H1 (cell line): Measurements from ENCODE around the gene LCN2. TPM values are rescaled to one million over a fixed set of nuclear protein-coding genes. Genes with fewer than 3 reads are reported as not detected.

Experiments used
- CTCF ChIA-PET: fragments of 300-600 bp; sonication (Branson Sonifier 250); formaldehyde crosslinking; loops from one replicate; lab custom pipeline; 2021; ENCODE audit not compliant: partially characterized antibody; lab: Charles Lee
- POLR2A ChIA-PET: fragments of 300-600 bp; sonication (Branson Sonifier 250); formaldehyde crosslinking; loops from one replicate; lab custom pipeline; 2021; ENCODE audit warnings: inconsistent platforms; ENCODE audit not compliant: partially characterized antibody; lab: Charles Lee
- DNase-seq, 2 experiments: peaks; one replicate each; pipeline versions ENCODE4 v3.0.0 to v3.0.0-alpha.2; 2010 to 2022; ENCODE audit warnings: low spot score in 2 of 2, low read depth in 1 of 2, mixed read lengths in 1 of 2
- FAIRE-seq: peaks from 2 replicates; lab custom pipeline; 2011; peaks lifted over from hg19 to GRCh38; lab: Jason Lieb, UNC
- H2AFZ ChIP-seq: 2 replicates; pipeline ENCODE4 v1.8.1; 2012; ENCODE audit warnings: low read length, inconsistent platforms
- H2AK5ac ChIP-seq: 2 replicates; pipeline ENCODE4 v1.6.1; 2013; ENCODE audit warnings: low read depth, low read length
- H2BK120ac ChIP-seq: replicated peaks from 2 replicates; pipeline ENCODE3; 2013; ENCODE audit warnings: low read depth, low read length, inconsistent platforms
- H2BK12ac ChIP-seq: 2 replicates; pipeline ENCODE4 v1.6.1; 2013; ENCODE audit warnings: low read depth, low read length
- H2BK15ac ChIP-seq: 2 replicates; pipeline ENCODE4 v1.6.1; 2013; ENCODE audit warnings: low read length
- H2BK20ac ChIP-seq: 2 replicates; pipeline ENCODE4 v1.6.1; 2013; ENCODE audit warnings: low read length
- H2BK5ac ChIP-seq: 2 replicates; pipeline ENCODE4 v1.6.1; 2013; ENCODE audit warnings: low read depth, low read length
- H3K14ac ChIP-seq: 2 replicates; pipeline ENCODE4 v1.6.1; 2013; ENCODE audit warnings: inconsistent platforms; ENCODE audit not compliant: insufficient read length
- H3K18ac ChIP-seq: 2 replicates; pipeline ENCODE4 v1.6.1; 2013; ENCODE audit warnings: low read length; ENCODE audit errors: extremely low read depth
- H3K23ac ChIP-seq: 2 replicates; pipeline ENCODE4 v1.6.1; 2013; ENCODE audit warnings: inconsistent platforms; ENCODE audit not compliant: insufficient read length
- H3K23me2 ChIP-seq: 2 replicates; pipeline ENCODE4 v1.6.1; 2013; ENCODE audit warnings: low read depth, low read length
- H3K27ac ChIP-seq: 2 replicates; pipeline ENCODE4 v1.6.1; 2011; ENCODE audit warnings: low read depth, low read length, inconsistent platforms
- H3K27me3 ChIP-seq, 4 experiments: replicated peaks in 1 of 4; 1 replicate in 1 of 4; 2 replicates in 3 of 4; pipeline versions ENCODE4 v1.6.1 to v1.8.1; 2011 to 2013; ENCODE audit warnings: low read length in 3 of 4, mild to moderate bottlenecking in 3 of 4, inconsistent platforms in 2 of 4, mixed read lengths in 2 of 4, moderate library complexity in 1 of 4; ENCODE audit not compliant: control insufficient read depth in 3 of 4, insufficient read depth in 3 of 4; ENCODE audit errors: extremely low read depth in 1 of 4
- H3K36me3 ChIP-seq, 4 experiments: 2 replicates each; pipeline versions ENCODE4 v1.6.1 to v1.8.1; 2011 to 2013; ENCODE audit warnings: mild to moderate bottlenecking in 4 of 4, low read length in 3 of 4, moderate library complexity in 2 of 4, control low read depth in 1 of 4, inconsistent platforms in 1 of 4; ENCODE audit not compliant: insufficient read depth in 4 of 4, control insufficient read depth in 2 of 4
- H3K4ac ChIP-seq: replicated peaks from 2 replicates; pipeline ENCODE3; 2013; ENCODE audit warnings: low read length, low read depth, mixed read lengths, inconsistent platforms; ENCODE audit not compliant: insufficient read length
- H3K4me1 ChIP-seq, 4 experiments: replicated peaks in 1 of 4; 1 replicate in 1 of 4; 2 replicates in 3 of 4; pipeline versions ENCODE4 v1.6.1 to v1.8.1; 2011 to 2013; ENCODE audit warnings: low read length in 3 of 4, inconsistent platforms in 2 of 4, mixed read lengths in 1 of 4; ENCODE audit not compliant: insufficient read depth in 4 of 4, control insufficient read depth in 3 of 4
- H3K4me2 ChIP-seq, 2 experiments: 2 replicates each; pipeline versions ENCODE4 v1.6.1 to v1.8.1; 2011 to 2013; ENCODE audit warnings: low read depth in 2 of 2, low read length in 2 of 2, control low read depth in 1 of 2, inconsistent platforms in 1 of 2, mild to moderate bottlenecking in 1 of 2; ENCODE audit not compliant: insufficient read depth in 1 of 2
- H3K4me3 ChIP-seq, 4 experiments: fragments of 200-600, 300-600 bp in 1 of 4; sonication (generic), shearing (Covaris generic), sonication (Bioruptor Twin) in 1 of 4; 2 replicates each; pipeline versions ENCODE4 v1.5.1 to v1.8.1; 2011 to 2016; ENCODE audit warnings: low read length in 4 of 4, low read depth in 3 of 4, control low read depth in 2 of 4, inconsistent platforms in 2 of 4, mild to moderate bottlenecking in 2 of 4, mixed read lengths in 1 of 4, moderate library complexity in 1 of 4; ENCODE audit not compliant: insufficient read depth in 2 of 4; ENCODE audit errors: extremely low read depth in 1 of 4
- H3K56ac ChIP-seq: replicated peaks from 2 replicates; pipeline ENCODE3; 2013; ENCODE audit warnings: low read depth, mild to moderate bottlenecking, mixed read lengths, low read length, inconsistent platforms; ENCODE audit not compliant: insufficient read length
- H3K79me1 ChIP-seq: 2 replicates; pipeline ENCODE4 v1.6.1; 2013; ENCODE audit warnings: low read depth, low read length, control low read depth
- H3K79me2 ChIP-seq, 2 experiments: 2 replicates each; pipeline versions ENCODE4 v1.6.1 to v1.8.1; 2012 to 2013; ENCODE audit warnings: low read length in 2 of 2, mild to moderate bottlenecking in 2 of 2, inconsistent platforms in 1 of 2; ENCODE audit not compliant: insufficient read depth in 2 of 2, control insufficient read depth in 1 of 2
- H3K9ac ChIP-seq, 4 experiments: replicated peaks in 1 of 4; 1 replicate in 1 of 4; 2 replicates in 3 of 4; pipeline versions ENCODE4 v1.6.1 to v1.8.1; 2011 to 2013; ENCODE audit warnings: low read depth in 3 of 4, low read length in 3 of 4, control low read depth in 2 of 4, mild to moderate bottlenecking in 2 of 4, moderate library complexity in 2 of 4, inconsistent platforms in 1 of 4; ENCODE audit errors: extremely low read depth in 1 of 4
- H3K9me3 ChIP-seq, 2 experiments: 2 replicates each; pipeline versions ENCODE4 v1.6.1 to v1.8.1; 2012 to 2013; ENCODE audit warnings: mild to moderate bottlenecking in 2 of 2, moderate library complexity in 2 of 2, control low read depth in 1 of 2, inconsistent platforms in 1 of 2, low read depth in 1 of 2, low read length in 1 of 2, mixed read lengths in 1 of 2; ENCODE audit not compliant: insufficient read depth in 2 of 2
- H4K20me1 ChIP-seq, 2 experiments: replicated peaks in 1 of 2; 2 replicates each; pipeline versions ENCODE3 to v1.8.1; 2011 to 2013; ENCODE audit warnings: inconsistent platforms in 2 of 2, low read length in 2 of 2, mild to moderate bottlenecking in 1 of 2; ENCODE audit not compliant: insufficient read depth in 2 of 2, control insufficient read depth in 1 of 2
- H4K5ac ChIP-seq: 2 replicates; pipeline ENCODE4 v1.6.1; 2013; ENCODE audit warnings: low read length, low read depth, mixed read lengths, inconsistent platforms; ENCODE audit not compliant: insufficient read length
- H4K8ac ChIP-seq: 2 replicates; pipeline ENCODE4 v1.8.0; 2013; ENCODE audit warnings: mild to moderate bottlenecking, moderate library complexity, low read length, inconsistent platforms; ENCODE audit not compliant: insufficient read depth; ENCODE audit errors: extremely low read depth
- H4K91ac ChIP-seq: replicated peaks from 2 replicates; pipeline ENCODE3; 2013; ENCODE audit warnings: low read length, mixed read lengths, inconsistent platforms; ENCODE audit not compliant: insufficient read length
- CHD1 ChIP-seq: IDR thresholded peaks from 2 replicates; pipeline ENCODE4 v1.6.1; 2012; ENCODE audit warnings: low read depth, low read length, improper control_type of control experiment
- CHD2 ChIP-seq: IDR thresholded peaks from 2 replicates; pipeline ENCODE4 v1.6.1; 2012; ENCODE audit warnings: low read length, improper control_type of control experiment
- CTBP2 ChIP-seq: IDR thresholded peaks from 2 replicates; pipeline ENCODE4 v1.7.0; 2011; ENCODE audit warnings: borderline replicate concordance, mild to moderate bottlenecking, moderate library complexity, mixed read lengths, low read length; ENCODE audit not compliant: insufficient read depth, insufficient read length
- KDM1A ChIP-seq: fragments of 200-600, 300-600 bp; sonication (generic); IDR thresholded peaks from 2 replicates; pipeline ENCODE4 v1.7.1; 2016; ENCODE audit warnings: mild to moderate bottlenecking, low read length, borderline replicate concordance
- KDM5A ChIP-seq: fragments of 200-600 bp; IDR thresholded peaks from 2 replicates; pipeline ENCODE4 v1.7.1; 2012; ENCODE audit warnings: mild to moderate bottlenecking, low read length, inconsistent platforms, mixed read lengths
- RFX5 ChIP-seq: IDR thresholded peaks from 2 replicates; pipeline ENCODE4 v1.6.1; 2011; ENCODE audit warnings: low read depth, low read length, improper control_type of control experiment, borderline replicate concordance
- YY1 ChIP-seq: IDR thresholded peaks from 2 replicates; pipeline ENCODE4 v1.6.1; 2011; ENCODE audit warnings: low read depth, mild to moderate bottlenecking, low read length
- ZNF274 ChIP-seq: IDR thresholded peaks from 2 replicates; pipeline ENCODE4 v1.7.0; 2012; ENCODE audit warnings: low read length, borderline replicate concordance; ENCODE audit errors: extremely low read depth
- WGBS, 2 experiments: shearing (Covaris generic) in 1 of 2; methylation state at CpG; one replicate each; pipeline versions ENCODE4 v1.1.6 to v1.1.7; 2013 to 2015; ENCODE audit warnings: low lambda C conversion rate in 2 of 2, mixed read lengths in 2 of 2, inconsistent platforms in 1 of 2, low coverage in 1 of 2, missing lambda C conversion rate in 1 of 2; ENCODE audit not compliant: insufficient replicate concordance in 2 of 2, insufficient coverage in 1 of 2, insufficient read length in 1 of 2; ENCODE audit errors: extremely low coverage in 1 of 2, missing lambda C conversion rate in 1 of 2; 5-methylcytosine and 5-hydroxymethylcytosine counted together
- polyA plus RNA-seq, 7 experiments: library from polyadenylated mRNA; depleted of rRNA in 3 of 7; stranded (reverse) in 5 of 7; unstranded in 2 of 7; fragments of >200 nt in 5 of 7; fragments of 200-250 nt in 2 of 7; gene quantifications; 1 replicate in 5 of 7; 2 replicates in 1 of 7; 4 replicates in 1 of 7; pipeline versions ENCODE4 v1.2.1 to v1.2.3, GENCODE V29; 2011 to 2013; ENCODE audit warnings: missing spikeins in 2 of 7, mixed read lengths in 2 of 7
- total RNA-seq: library from RNA; stranded (reverse); fragmentation: NEBNext Ultra II Directional; extraction: Animal tissue kit (Norgen Biotek cat#: 25700); gene quantifications from 2 replicates; pipeline ENCODE4 v1.2.1, GENCODE V29; 2021

Gene LCN2
- total and polyA plus RNA-seq, 2 of the 8 experiments (the other 6 are each of a cell fraction or from before 2014, with no cell fraction given): 1.1 to 1.6 TPM

DNA sequence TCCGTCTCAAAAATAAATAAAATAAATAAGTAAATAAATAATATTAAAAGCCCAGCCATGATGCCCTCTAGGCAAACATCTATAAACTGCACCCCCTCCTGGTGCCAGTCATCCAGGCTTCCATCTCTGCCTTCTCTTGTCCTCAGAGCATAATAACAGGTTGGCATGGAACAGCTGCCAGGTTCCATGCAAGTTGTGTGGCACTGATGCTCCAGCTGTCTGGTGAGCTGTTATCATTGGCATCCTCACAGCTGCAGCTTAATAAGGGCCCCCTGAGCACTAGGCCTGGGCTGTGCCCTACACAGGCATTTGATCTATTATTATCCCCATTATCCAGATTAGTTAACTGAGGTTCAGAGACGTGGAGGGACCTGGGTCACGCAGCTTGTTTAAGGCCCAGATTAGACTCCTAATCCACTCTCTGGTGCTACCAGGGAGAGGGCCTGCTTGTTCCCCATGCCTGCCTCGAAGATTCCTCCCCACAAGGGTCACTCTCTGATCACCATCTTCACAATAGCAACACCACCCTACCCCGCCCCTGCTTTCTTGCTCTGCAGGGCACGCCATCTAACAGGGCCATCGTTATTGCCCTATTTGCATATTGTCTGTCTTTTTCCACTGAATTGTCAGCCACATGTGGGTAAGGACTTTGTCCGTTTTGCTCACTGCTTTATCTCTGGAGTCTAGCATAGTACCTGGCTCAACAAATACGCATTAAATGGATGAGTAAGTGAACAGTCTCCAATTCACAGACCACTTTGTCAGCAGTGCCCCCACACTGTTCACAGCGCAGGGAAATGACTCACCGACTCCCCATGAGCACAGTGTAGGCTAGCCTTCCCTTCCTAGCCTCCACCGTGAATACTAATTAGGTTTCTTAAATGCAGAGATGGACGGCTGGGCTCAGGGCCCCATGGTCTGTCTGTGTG, 52.5 kb downstream of the LCN2 start:
- CTCF ChIA-PET: interaction anchor here (0.7 to 1.6 kb wide), 11 partner anchors 9 to 25 kb away, joined by 3 to 6 read pairs (median 3); no protein-coding TSS in a partner anchor
- H2BK12ac ChIP-seq: no peak overlapping the region; the same call in 1 of the 2 replicates

More for the DNA sequence above, 52.5 kb downstream of the LCN2 start:
- H3K4me3 ChIP-seq: no peak overlapping the region
- no peak overlapping the region for H4K91ac ChIP-seq
- H4K20me1 ChIP-seq: peaks cover 0 to 2% of the 10 kb centered on the region in 2 experiments
- FAIRE-seq (no peak), DNase-seq (no peak)
- H3K9me3 ChIP-seq: no peaks in the 10 kb centered on the region
- no peak overlapping the region; a peak in 1 of 4 replicates for H3K4me2 ChIP-seq
- H3K79me1 ChIP-seq: no peaks in the 10 kb centered on the region; the same call in 1 of the 2 replicates
- H3K4me1 ChIP-seq: peaks cover 3 to 11% (median 9%) of the 10 kb centered on the region in 4 experiments; a peak in 6 of 7 replicates
- H3K23me2 ChIP-seq: peaks cover 6% of the 10 kb centered on the region; the same call in 1 of the 2 replicates
- no peak overlapping the region for H3K23ac ChIP-seq
- H3K27me3 ChIP-seq: no peaks in the 10 kb centered on the region
- 81% methylated on average over 13 of the region's 13 CpGs; no CpG with 5 or more reads in 1 of the 2 experiments for WGBS, 2 experiments
- H3K14ac ChIP-seq: no peak overlapping the region
- H2AK5ac ChIP-seq: no peak overlapping the region
- peak overlapping the region; percentile 32 for H3K4ac ChIP-seq
- no peak overlapping the region for H3K27ac ChIP-seq
- POLR2A ChIA-PET: interaction anchor here (0.6 to 2.6 kb wide), 6 partner anchors 11 to 938 kb away, joined by 3 to 13 read pairs (median 3); partner anchors contain the start of genes BBLN and CIZ1
- H4K5ac ChIP-seq: no peak overlapping the region
- no peak overlapping the region; the same call in 1 of the 2 replicates for H4K8ac ChIP-seq
- 0 out of 2 replicates have a peak overlapping the region, but pooled peaks have one; percentile 31 for H2BK5ac ChIP-seq
- no peak overlapping the region for H3K56ac ChIP-seq
- 0 out of 2 replicates have a peak overlapping the region, but pooled peaks have one; percentile 21 for H2BK15ac ChIP-seq
- TF ChIP-seq RFX5 (no peak), CHD1 (no peak), KDM1A (no peak), YY1 (no peak), CHD2 (no peak), CTBP2 (no peak), KDM5A (no peak), ZNF274 (no peak)
- H3K9ac ChIP-seq: no peak overlapping the region
- H3K79me2 ChIP-seq: peaks cover 0 to 3% of the 10 kb centered on the region in 2 experiments; a peak in 1 of 4 replicates
- no peaks in the 10 kb centered on the region for H3K36me3 ChIP-seq
- no peak overlapping the region for H2BK120ac ChIP-seq
- H2AFZ ChIP-seq: no peak overlapping the region
- no peak overlapping the region for H2BK20ac ChIP-seq
- no peak overlapping the region for H3K18ac ChIP-seq
